GM18858 (cell line): ENCODE measurements around the gene NPR1.
A peak's percentile ranks its signal among the peaks of the same experiment; 100 is the strongest.
"Not testable (repeated sequence)": the region's sequence is repeated elsewhere in the genome, so short reads cannot be mapped to it uniquely, and the experiment has no call there.

Experiments used
- ATAC-seq: cut with Tn5 transposase; IDR thresholded peaks from one replicate; pipeline ENCODE4 v1.9.1; 2021; ENCODE audit not compliant: unreplicated experiment

NPR1 gene

DNA sequence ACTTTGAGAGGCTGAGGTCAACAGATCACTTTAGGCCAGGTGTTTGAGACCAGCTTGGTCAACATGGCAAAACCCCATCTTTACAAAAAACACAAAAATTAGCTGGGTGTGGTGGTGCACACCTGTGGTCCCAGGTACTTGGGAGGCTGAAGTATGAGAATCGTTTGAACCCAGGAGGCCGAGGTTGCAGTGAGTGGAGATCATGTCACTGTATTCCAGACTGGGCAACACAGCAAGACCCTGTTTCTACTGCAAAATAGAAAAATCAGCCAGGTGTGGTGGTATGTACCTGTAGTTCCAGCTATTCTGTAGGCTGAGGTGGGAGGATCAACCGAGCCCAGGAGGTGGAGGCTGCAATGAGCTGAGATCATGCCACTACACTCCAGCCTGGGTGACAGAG lies 45.2 kb downstream of the NPR1 start:
- no peak for ATAC-seq

DNA sequence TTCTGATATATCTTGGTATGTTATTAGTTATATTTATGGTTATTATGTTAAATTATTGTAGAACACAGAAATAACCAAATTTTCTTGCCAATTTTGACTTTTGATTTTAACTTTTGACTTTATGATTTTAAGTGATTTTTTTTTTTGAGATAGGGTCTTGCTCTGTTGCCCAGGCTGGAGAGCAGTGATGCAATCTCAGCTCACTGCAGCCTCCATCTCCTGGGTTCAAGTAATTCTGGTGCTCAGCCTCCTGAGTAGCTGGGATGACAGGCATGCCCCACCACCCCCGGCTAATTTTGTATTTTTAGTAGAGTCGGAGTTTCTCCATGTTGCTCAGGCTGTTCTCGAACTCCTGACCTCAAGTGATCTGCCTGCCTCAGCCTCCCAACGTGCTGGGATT lies 46.1 kb downstream of the NPR1 start:
- not testable (repeated sequence) for ATAC-seq

DNA sequence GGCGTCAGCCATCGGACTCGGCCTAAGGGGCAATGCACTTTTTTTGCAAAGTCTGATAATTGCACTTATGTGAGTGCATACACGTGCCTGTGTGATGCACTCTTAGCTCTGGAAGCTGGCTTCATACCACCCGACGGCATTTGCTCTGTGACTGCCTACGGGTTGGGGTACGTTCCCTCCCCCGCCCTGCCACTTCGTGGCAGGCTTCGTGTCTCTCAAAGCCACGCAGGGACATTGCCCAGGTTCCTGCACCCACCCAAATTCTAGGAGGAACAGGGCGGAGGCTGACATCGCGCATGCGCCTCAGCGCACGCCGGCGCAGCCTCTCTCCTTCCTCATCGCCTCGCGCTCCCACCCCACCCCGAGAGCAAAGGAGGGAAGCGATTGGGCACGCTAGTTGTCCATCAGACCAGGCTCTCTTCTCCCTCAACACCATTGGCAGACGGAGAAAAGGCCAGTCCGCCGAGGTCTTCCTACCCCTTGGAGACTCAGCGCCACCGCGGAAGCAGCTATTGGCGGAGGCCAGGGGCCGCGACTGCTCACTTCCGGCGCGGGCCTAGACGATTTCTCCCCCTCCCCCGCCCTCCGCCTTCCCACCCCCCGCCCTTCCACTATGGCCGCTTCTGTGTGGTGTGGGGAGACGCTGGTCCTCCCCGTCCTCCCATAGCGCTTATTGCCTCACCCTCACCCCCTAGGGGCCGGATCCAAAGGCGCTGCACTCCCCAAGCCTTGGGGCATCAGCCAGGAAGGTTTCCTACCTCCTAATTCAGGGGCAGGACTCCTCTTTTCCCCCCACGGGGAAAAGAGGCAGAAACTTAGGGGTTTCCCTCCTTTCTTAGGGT lies 49.2 kb downstream of the NPR1 start, which contains the start of gene INTS3:
Gene INTS3, plus strand, starts transcription at position 588 of the 842 bp plus-strand sequence. CDS start 585 bp downstream, outside the sequence.
- ATAC-seq = peak; percentile 82

DNA sequence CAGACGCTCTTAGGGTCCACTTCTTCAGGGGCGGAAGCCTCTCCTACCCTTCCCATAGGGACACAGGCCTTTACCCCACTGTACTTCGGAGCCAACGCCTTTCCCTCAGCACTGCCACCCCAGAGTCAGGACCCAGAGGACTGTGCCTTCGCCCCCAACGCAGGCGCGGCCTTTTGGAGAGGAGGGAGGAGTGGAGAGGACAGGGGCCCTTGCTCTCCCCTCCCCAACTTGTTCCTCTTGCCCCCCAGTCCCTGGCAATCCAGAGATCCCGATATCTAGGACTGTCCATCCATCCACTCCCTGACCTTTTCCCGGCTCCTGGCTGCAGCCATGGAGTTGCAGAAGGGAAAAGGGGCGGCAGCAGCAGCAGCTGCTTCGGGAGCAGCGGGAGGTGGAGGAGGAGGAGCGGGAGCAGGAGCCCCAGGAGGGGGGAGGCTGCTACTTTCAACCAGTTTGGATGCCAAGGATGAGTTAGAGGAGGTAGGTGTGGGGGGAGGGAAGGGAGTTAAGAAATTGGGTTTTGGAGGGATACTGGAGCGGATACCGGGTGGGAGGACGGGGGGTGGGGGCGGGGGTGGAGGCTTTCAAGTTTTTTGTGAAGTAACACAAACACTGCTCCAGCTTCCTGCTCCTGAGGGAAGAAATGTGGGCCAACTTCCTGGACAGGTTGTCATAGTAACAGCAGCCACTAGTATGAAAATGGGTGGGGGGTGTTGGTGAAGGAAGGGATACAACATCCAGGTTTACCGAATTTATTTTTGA lies 50.0 kb downstream of the NPR1 start:
- no peak for ATAC-seq

DNA sequence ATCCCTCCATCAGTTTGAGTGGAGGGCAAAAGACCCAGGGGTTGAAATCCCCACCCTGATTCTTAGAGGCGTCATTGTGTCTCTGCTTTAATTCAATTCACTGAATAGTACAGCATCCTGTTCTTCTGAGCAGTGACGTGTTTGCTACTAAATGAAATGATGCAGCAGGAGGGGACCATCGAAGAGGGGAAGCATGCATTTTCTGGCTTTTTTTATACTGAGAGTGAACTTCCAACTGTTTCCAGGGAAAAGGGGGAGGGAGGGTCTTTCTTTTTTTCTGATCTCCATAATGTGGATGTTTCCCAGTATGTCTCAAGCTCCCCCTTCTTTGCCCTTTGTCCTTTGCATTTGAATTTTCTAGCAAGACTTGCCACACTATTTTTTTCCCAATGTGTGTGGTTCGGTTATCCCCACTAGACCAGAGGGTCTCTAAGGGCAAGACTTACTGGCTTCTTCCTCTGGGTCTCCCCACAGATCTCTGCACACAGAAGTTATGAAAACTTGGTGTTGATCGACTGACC lies 52.0 kb downstream of the NPR1 start:
- ATAC-seq = no peak

DNA sequence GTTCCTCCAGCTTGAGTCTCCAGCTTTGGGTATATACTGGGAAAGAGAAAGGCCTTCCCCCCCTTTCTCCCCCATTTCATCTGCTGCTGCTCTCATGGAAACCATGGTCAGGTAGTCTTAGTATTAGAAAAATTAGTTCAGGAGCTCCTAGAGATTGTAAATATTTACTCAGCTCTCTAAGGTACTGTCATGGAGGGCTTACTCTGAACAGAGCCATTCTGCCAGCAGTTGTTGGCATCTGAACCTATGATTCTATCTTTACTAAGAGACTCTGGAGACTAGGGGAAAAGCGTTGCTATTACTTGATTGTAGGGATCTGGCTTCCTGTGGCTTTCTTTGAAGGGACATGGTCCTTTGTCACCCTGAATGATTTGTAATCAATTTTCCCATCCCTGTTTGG lies 55.5 kb downstream of the NPR1 start:
- no peak for ATAC-seq

DNA sequence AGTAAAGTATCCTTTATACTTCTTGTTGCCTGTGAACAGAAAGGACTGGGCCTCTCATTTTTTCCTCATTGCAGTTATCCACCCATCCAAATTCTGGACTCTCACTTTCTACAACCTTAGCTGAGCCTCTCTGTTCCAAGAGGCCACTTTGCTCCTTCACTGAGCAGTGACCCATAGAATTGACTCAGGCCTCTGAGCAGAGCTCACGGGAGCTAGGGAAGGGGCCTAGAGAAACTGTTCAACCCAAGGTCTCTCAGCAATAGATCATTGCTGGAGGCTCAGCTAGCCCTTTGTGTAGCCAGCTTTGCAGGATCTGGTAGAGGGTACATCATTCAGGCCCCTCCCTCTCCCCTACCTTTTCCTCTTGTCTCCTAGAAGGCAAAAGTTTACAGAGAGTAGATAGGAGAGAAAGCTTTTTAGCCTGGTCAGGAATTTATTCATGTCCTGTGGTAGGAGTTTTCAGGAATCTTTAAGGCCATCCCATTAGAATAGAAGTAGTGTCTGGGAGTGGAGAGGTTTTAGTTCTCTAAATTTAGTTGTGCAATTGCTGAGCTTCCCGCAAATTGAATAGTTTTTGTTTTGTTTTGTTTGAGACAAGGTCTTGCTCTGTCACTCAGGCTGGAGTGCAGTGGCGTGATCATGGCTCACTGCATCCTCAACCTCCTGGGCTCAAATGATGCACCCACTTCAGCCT lies 56.1 kb downstream of the NPR1 start:
- no peak for ATAC-seq

DNA sequence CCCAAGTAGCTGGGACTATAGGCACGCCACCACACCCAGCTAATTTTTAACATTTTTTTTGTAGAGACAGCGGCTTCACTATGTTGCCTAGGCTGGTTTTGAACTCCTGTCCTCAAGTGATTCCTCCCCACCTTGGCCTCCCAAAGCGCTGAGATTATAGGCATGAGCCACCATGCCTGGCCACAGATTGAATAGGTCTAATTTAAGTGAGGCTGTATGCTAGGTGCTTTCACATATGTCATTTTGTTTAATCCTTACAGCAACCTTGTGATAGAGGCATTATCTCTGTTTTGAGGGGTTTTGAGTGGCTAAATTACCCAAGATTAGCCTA lies 56.6 kb downstream of the NPR1 start:
- no peak for ATAC-seq

DNA sequence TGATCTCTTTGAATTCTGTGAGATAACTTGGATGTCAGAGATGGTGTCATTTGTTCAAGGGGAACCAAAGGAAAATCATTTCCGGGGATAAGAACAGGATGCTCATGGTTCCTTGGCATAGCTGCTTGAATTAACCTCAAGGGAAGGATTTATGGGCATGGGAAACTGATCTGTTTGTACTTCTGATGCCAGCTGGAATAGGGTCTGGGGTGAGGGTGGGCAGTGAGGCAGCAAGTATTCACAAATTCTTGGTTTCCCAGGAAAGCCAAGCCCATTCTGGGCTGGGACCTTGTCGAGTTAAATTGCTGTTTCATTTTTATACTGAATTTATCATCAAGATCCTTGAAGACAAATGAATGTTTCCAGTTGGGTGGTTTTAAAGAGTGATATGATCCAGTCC lies 63.5 kb downstream of the NPR1 start:
- no peak for ATAC-seq

DNA sequence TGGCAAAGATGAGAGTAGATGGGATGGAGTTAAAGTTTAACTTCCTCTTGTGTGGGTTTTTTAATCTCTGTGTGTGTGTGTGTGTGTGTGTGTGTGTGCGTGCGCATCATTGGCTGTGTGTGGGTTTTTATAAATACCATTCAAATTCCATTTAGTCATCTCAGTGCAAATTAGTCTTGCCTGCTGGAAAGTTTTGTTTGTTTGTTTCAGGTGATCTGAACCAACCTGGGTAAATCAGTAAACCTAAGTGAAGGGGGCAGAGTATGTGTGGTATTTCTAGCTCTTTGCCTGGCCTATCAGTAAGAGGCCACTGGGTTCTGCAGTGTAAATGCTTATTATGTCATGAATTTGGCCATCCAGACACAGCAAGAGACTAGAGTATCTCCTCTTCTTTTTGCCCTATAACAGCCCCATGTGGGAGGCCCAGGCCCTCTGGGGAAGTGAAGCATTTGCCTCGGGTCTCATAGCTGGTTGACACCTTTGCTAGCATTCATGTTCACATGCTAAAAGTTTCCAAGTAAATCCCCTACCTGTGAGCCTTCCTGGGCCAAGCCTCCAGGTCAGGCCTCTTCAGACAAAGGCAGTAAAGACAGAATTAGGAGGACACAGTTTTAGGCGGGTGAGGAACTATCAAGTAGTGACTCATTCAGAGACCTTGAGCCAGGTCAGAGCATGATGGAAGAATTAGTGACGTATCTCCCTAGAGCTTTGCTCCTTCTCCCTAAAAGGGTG lies 64.1 kb downstream of the NPR1 start:
- ATAC-seq = peak; percentile 53
